Measurements from ENCODE around the gene USP3.

DNA sequence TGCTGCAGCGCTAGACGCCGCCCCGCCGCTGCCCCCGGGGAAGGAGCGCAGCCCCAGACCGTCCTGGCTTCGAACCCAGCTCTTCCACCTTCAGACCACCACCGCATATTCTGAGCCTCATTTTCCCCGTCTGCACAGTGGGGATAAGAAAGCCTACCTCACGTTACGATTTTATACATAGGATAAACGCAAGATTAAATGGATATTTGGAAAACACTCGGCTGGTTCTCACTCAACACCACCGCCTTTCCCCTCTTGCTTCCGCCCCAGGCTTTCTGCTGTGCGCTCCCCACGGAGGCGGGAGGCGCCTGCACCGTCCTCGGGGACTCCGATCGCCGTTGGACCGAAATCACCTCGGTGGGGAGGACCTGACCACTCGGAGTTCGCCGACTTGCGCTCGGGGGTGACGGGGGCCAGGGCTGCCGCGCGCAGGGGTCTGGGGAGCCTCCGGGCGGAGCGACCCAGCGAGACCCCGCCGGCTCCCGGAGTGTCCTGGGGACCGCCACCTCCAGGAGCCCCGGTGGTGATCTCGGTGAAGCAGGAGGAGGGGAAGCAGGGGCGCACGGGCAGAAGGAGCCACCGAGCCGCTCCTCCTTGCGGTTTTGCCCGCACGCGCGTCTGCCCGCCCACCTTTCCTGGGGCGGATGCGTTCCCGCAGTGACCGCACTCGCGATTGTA lies 96.8 kb downstream of the USP3 start:
- TF ChIP-seq, protein P1, sequence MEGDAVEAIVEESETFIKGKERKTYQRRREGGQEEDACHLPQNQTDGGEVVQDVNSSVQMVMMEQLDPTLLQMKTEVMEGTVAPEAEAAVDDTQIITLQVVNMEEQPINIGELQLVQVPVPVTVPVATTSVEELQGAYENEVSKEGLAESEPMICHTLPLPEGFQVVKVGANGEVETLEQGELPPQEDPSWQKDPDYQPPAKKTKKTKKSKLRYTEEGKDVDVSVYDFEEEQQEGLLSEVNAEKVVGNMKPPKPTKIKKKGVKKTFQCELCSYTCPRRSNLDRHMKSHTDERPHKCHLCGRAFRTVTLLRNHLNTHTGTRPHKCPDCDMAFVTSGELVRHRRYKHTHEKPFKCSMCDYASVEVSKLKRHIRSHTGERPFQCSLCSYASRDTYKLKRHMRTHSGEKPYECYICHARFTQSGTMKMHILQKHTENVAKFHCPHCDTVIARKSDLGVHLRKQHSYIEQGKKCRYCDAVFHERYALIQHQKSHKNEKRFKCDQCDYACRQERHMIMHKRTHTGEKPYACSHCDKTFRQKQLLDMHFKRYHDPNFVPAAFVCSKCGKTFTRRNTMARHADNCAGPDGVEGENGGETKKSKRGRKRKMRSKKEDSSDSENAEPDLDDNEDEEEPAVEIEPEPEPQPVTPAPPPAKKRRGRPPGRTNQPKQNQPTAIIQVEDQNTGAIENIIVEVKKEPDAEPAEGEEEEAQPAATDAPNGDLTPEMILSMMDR (IDR thresholded peaks at IDR 0.05), result peak; percentile 2
- TF ChIP-seq EZH2phosphoT487 (IDR thresholded peaks at IDR 0.05), result peak; percentile 55
